Measurements from ENCODE around the gene BRINP3. TPM values are rescaled to one million over a fixed set of nuclear protein-coding genes. Genes with fewer than 3 reads are reported as not detected.
A peak's percentile ranks its signal among the peaks of the same experiment; 100 is the strongest.

Gene BRINP3
- total and polyA plus RNA-seq, 2 of the 13 experiments (the other 11 are each of a cell fraction or from before 2014, with no cell fraction given) = not detected

DNA sequence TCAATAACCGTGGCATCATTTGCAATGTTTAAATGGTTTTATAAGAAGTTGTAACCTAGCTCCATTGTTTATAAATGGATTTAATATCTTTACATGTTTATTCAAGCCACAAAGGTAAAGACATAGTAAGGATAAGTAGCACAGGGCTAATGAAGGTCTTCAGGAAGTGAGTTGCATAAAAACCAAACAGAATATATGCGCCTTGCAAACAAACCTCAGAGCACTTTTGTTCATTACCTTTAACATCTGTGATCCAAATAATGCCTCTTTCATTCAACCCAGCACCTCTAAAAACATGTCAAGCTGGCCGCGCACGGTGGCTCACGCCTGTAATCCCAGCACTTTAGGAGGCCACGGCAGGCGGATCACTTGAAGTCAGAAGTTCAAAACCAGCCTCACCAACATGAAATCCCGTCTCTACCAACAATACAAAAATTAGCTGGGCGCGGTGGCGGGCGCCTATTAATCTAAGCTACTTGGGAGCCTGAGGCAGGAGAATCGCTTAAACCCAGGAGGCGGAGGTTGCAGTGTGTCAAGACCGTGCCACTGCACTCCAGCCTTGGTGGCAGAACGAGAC is 25.3 kb downstream of the BRINP3 start (continued):
- TF ChIP-seq, protein P1, sequence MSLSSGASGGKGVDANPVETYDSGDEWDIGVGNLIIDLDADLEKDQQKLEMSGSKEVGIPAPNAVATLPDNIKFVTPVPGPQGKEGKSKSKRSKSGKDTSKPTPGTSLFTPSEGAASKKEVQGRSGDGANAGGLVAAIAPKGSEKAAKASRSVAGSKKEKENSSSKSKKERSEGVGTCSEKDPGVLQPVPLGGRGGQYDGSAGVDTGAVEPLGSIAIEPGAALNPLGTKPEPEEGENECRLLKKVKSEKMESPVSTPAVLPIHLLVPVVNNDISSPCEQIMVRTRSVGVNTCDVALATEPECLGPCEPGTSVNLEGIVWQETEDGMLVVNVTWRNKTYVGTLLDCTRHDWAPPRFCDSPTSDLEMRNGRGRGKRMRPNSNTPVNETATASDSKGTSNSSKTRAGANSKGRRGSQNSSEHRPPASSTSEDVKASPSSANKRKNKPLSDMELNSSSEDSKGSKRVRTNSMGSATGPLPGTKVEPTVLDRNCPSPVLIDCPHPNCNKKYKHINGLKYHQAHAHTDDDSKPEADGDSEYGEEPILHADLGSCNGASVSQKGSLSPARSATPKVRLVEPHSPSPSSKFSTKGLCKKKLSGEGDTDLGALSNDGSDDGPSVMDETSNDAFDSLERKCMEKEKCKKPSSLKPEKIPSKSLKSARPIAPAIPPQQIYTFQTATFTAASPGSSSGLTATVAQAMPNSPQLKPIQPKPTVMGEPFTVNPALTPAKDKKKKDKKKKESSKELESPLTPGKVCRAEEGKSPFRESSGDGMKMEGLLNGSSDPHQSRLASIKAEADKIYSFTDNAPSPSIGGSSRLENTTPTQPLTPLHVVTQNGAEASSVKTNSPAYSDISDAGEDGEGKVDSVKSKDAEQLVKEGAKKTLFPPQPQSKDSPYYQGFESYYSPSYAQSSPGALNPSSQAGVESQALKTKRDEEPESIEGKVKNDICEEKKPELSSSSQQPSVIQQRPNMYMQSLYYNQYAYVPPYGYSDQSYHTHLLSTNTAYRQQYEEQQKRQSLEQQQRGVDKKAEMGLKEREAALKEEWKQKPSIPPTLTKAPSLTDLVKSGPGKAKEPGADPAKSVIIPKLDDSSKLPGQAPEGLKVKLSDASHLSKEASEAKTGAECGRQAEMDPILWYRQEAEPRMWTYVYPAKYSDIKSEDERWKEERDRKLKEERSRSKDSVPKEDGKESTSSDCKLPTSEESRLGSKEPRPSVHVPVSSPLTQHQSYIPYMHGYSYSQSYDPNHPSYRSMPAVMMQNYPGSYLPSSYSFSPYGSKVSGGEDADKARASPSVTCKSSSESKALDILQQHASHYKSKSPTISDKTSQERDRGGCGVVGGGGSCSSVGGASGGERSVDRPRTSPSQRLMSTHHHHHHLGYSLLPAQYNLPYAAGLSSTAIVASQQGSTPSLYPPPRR (CRISPR knock-in tag; IDR thresholded peaks at IDR 0.05; ENCODE audit: borderline replicate concordance) = no peak
- TF ChIP-seq GTF3A (CRISPR knock-in tag; conservative IDR thresholded peaks at IDR 0.05) (no peak), PAX8 (CRISPR knock-in tag; IDR thresholded peaks at IDR 0.05; ENCODE audit: borderline replicate concordance) (no peak), RARA (CRISPR knock-in tag; IDR thresholded peaks at IDR 0.05) (no peak), SMAD3 (CRISPR knock-in tag; IDR thresholded peaks at IDR 0.05) (no peak), FOXA3 (CRISPR knock-in tag; IDR thresholded peaks at IDR 0.05) (0 out of 2 replicates have a peak, but pooled peaks have one; percentile 25), SALL1 (CRISPR knock-in tag; IDR thresholded peaks at IDR 0.05) (peak; percentile 11; the same call in 1 of the 2 replicates), DMAP1 (CRISPR knock-in tag; IDR thresholded peaks at IDR 0.05) (no peak), DNMT1 (CRISPR knock-in tag; IDR thresholded peaks at IDR 0.05) (no peak), KDM1A (CRISPR knock-in tag; IDR thresholded peaks at IDR 0.05) (no peak), ZNF570 (CRISPR knock-in tag; IDR thresholded peaks at IDR 0.05; ENCODE audit: borderline replicate concordance) (no peak), ZMYM3 (CRISPR knock-in tag; IDR thresholded peaks at IDR 0.05) (no peak), ZSCAN21 (CRISPR knock-in tag; IDR thresholded peaks at IDR 0.05; ENCODE audit: borderline replicate concordance) (no peak)
- TF ChIP-seq, protein P2, sequence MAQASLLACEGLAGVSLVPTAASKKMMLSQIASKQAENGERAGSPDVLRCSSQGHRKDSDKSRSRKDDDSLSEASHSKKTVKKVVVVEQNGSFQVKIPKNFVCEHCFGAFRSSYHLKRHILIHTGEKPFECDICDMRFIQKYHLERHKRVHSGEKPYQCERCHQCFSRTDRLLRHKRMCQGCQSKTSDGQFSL (CRISPR knock-in tag; IDR thresholded peaks at IDR 0.05) = no peak
- TF ChIP-seq, protein P3, sequence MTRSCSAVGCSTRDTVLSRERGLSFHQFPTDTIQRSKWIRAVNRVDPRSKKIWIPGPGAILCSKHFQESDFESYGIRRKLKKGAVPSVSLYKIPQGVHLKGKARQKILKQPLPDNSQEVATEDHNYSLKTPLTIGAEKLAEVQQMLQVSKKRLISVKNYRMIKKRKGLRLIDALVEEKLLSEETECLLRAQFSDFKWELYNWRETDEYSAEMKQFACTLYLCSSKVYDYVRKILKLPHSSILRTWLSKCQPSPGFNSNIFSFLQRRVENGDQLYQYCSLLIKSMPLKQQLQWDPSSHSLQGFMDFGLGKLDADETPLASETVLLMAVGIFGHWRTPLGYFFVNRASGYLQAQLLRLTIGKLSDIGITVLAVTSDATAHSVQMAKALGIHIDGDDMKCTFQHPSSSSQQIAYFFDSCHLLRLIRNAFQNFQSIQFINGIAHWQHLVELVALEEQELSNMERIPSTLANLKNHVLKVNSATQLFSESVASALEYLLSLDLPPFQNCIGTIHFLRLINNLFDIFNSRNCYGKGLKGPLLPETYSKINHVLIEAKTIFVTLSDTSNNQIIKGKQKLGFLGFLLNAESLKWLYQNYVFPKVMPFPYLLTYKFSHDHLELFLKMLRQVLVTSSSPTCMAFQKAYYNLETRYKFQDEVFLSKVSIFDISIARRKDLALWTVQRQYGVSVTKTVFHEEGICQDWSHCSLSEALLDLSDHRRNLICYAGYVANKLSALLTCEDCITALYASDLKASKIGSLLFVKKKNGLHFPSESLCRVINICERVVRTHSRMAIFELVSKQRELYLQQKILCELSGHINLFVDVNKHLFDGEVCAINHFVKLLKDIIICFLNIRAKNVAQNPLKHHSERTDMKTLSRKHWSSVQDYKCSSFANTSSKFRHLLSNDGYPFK (CRISPR knock-in tag; IDR thresholded peaks at IDR 0.05; ENCODE audit: borderline replicate concordance) = no peak
- TF ChIP-seq, protein P4, sequence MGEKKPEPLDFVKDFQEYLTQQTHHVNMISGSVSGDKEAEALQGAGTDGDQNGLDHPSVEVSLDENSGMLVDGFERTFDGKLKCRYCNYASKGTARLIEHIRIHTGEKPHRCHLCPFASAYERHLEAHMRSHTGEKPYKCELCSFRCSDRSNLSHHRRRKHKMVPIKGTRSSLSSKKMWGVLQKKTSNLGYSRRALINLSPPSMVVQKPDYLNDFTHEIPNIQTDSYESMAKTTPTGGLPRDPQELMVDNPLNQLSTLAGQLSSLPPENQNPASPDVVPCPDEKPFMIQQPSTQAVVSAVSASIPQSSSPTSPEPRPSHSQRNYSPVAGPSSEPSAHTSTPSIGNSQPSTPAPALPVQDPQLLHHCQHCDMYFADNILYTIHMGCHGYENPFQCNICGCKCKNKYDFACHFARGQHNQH (CRISPR knock-in tag; IDR thresholded peaks at IDR 0.05) = no peak
- TF ChIP-seq, protein P5, sequence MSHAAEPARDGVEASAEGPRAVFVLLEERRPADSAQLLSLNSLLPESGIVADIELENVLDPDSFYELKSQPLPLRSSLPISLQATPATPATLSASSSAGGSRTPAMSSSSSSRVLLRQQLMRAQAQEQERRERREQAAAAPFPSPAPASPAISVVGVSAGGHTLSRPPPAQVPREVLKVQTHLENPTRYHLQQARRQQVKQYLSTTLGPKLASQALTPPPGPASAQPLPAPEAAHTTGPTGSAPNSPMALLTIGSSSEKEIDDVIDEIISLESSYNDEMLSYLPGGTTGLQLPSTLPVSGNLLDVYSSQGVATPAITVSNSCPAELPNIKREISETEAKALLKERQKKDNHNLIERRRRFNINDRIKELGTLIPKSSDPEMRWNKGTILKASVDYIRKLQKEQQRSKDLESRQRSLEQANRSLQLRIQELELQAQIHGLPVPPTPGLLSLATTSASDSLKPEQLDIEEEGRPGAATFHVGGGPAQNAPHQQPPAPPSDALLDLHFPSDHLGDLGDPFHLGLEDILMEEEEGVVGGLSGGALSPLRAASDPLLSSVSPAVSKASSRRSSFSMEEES (CRISPR knock-in tag; IDR thresholded peaks at IDR 0.05) = no peak
